HG03135 (cell line): ENCODE results near the gene SPACA6.
A peak's percentile ranks its signal among the peaks of the same experiment; 100 is the strongest.

Experiments
- ATAC-seq: cut with Tn5 transposase; IDR thresholded peaks from one replicate; pipeline ENCODE4 v1.9.1; 2021; ENCODE audit warnings: mild to moderate bottlenecking, moderate library complexity; ENCODE audit not compliant: unreplicated experiment

SPACA6 gene

GRCh38 chr19:51703575-51704515 is 10.7 kb downstream of the SPACA6 start:
- peak; percentile 90 for ATAC-seq

GRCh38 chr19:51704626-51705025 is 11.5 kb downstream of the SPACA6 start:
- no peak for ATAC-seq

- no peak for ATAC-seq
Observed at GRCh38 chr19:51706296-51706695, 13.2 kb downstream of the SPACA6 start.

- ATAC-seq = no peak
Observed at GRCh38 chr19:51706885-51707284, 13.8 kb downstream of the SPACA6 start.

- ATAC-seq = no peak
Observed at GRCh38 chr19:51708811-51709210, 15.7 kb downstream of the SPACA6 start.

GRCh38 chr19:51709575-51709974 is 16.4 kb downstream of the SPACA6 start:
- no peak for ATAC-seq

GRCh38 chr19:51710163-51710562 is 17.0 kb downstream of the SPACA6 start:
- no peak for ATAC-seq

- no peak for ATAC-seq
Observed at GRCh38 chr19:51711702-51712101, 18.6 kb downstream of the SPACA6 start.

- ATAC-seq = no peak
Observed at GRCh38 chr19:51712461-51713081, 19.4 kb downstream of the SPACA6 start.

- ATAC-seq = no peak
Observed at GRCh38 chr19:51713319-51714285, 20.5 kb downstream of the SPACA6 start.

- ATAC-seq = no peak
Observed at GRCh38 chr19:51714848-51715247, 21.7 kb downstream of the SPACA6 start.

GRCh38 chr19:51715850-51716249 is 22.7 kb downstream of the SPACA6 start:
- no peak for ATAC-seq

GRCh38 chr19:51716925-51717324 is 23.8 kb downstream of the SPACA6 start:
- no peak for ATAC-seq

GRCh38 chr19:51719251-51719988 is 26.3 kb downstream of the SPACA6 start:
- no peak for ATAC-seq

GRCh38 chr19:51721905-51722304 is 28.8 kb downstream of the SPACA6 start:
- ATAC-seq = no peak

- no peak for ATAC-seq
Observed at GRCh38 chr19:51722492-51722891, 29.4 kb downstream of the SPACA6 start.

- ATAC-seq = no peak
Observed at GRCh38 chr19:51724543-51724942, 31.4 kb downstream of the SPACA6 start.

GRCh38 chr19:51726049-51726448 is 32.9 kb downstream of the SPACA6 start:
- no peak for ATAC-seq

GRCh38 chr19:51727349-51727880 is 34.3 kb downstream of the SPACA6 start:
- ATAC-seq = no peak

GRCh38 chr19:51729781-51730180 is 36.7 kb downstream of the SPACA6 start:
- ATAC-seq = no peak
